LNCaP clone FGC (cell line): ENCODE data around the gene CEP164.
"Not testable (repeated sequence)": the region's sequence is repeated elsewhere in the genome, so short reads cannot be mapped to it uniquely, and the experiment has no call there.

Experiments used
- DNase-seq: peaks from one replicate; pipeline ENCODE4 v3.0.0-alpha.2; 2011; ENCODE audit warnings: low read depth
- H3K4me3 ChIP-seq: 2 replicates; pipeline ENCODE4 v1.5.1; 2011; ENCODE audit warnings: mild to moderate bottlenecking, low read depth, low read length, control low read depth
- CTCF ChIP-seq: IDR thresholded peaks from 2 replicates; pipeline ENCODE4 v1.5.1; 2012; ENCODE audit warnings: mild to moderate bottlenecking; ENCODE audit not compliant: control insufficient read depth, insufficient read depth; ENCODE audit errors: extremely low read depth

The CEP164 gene

GRCh38 chr11:117316197-117316961 lies 11.3 kb upstream of the CEP164 start, which contains the start of gene BACE1:
BACE1 (minus strand) TSS chr11:117316256; CDS start chr11:117315795, 461 bp downstream.
- H3K4me3 ChIP-seq = peak within 1 kb of the TSS; percentile 75
- DNase-seq = peak; percentile 25
- TF ChIP-seq CTCF = peak; percentile 62

GRCh38 chr11:117318738-117319137 lies 8.9 kb upstream of the CEP164 start:
- H3K4me3 ChIP-seq = no peak overlapping the region
- TF ChIP-seq CTCF = no peak

GRCh38 chr11:117319214-117319840 lies 8.3 kb upstream of the CEP164 start:
- no peak for DNase-seq
- H3K4me3 ChIP-seq = no peak overlapping the region
- TF ChIP-seq CTCF = no peak

More at GRCh38 chr11:117318738-117319137, 8.9 kb upstream of the CEP164 start:
- DNase-seq = no peak

- DNase-seq = not testable (repeated sequence)
- peak overlapping the region; percentile 82 for H3K4me3 ChIP-seq
Observed at GRCh38 chr11:117327255-117327566, 443 bp upstream of the CEP164 start.

GRCh38 chr11:117328375-117329010 lies 839 bp downstream of the CEP164 start:
- TF ChIP-seq CTCF = no peak
- peak overlapping the region; percentile 82 for H3K4me3 ChIP-seq
- DNase-seq = peak; percentile 26

- TF ChIP-seq CTCF = no peak
- H3K4me3 ChIP-seq = no peak overlapping the region
- DNase-seq = no peak
Observed at GRCh38 chr11:117332843-117333242, 5.2 kb downstream of the CEP164 start.

GRCh38 chr11:117333917-117334316 lies 6.3 kb downstream of the CEP164 start:
- no peak for DNase-seq
- H3K4me3 ChIP-seq = no peak overlapping the region
- no peak for TF ChIP-seq CTCF
